DMS153 (cell line): Measurements from ENCODE around the gene GABRB1.
"Not testable (repeated sequence)": the region's sequence is repeated elsewhere in the genome, so short reads cannot be mapped to it uniquely, and the experiment has no call there.

Experiments
- DNase-seq: peaks from one replicate; lab custom pipeline; 2025; lab: John Stamatoyannopoulos, UW

The GABRB1 gene

GRCh38 chr4:47213106-47213505 is 181.7 kb downstream of the GABRB1 start:
- no peak for DNase-seq

GRCh38 chr4:47213539-47213938 is 182.2 kb downstream of the GABRB1 start:
- no peak for DNase-seq

GRCh38 chr4:47213971-47214370 is 182.6 kb downstream of the GABRB1 start:
- no peak for DNase-seq

GRCh38 chr4:47215759-47216158 is 184.4 kb downstream of the GABRB1 start:
- DNase-seq = no peak

- DNase-seq = no peak
These were observed 185.9 kb downstream of the GABRB1 start for GRCh38 chr4:47217291-47217690.

GRCh38 chr4:47217884-47218283 is 186.5 kb downstream of the GABRB1 start:
- DNase-seq = no peak

- no peak for DNase-seq
These were observed 187.3 kb downstream of the GABRB1 start for GRCh38 chr4:47218631-47219030.

GRCh38 chr4:47219586-47219985 is 188.2 kb downstream of the GABRB1 start:
- DNase-seq = no peak

GRCh38 chr4:47221721-47222120 is 190.4 kb downstream of the GABRB1 start:
- DNase-seq = no peak

- DNase-seq = no peak
These were observed 190.9 kb downstream of the GABRB1 start for GRCh38 chr4:47222276-47222675.

- DNase-seq = no peak
These were observed 193.0 kb downstream of the GABRB1 start for GRCh38 chr4:47224361-47224760.

GRCh38 chr4:47235721-47236120 is 204.4 kb downstream of the GABRB1 start:
- DNase-seq = no peak

- no peak for DNase-seq
These were observed 207.3 kb downstream of the GABRB1 start for GRCh38 chr4:47238667-47239066.

- no peak for DNase-seq
These were observed 208.3 kb downstream of the GABRB1 start for GRCh38 chr4:47239649-47240048.

- no peak for DNase-seq
These were observed 220.2 kb downstream of the GABRB1 start for GRCh38 chr4:47251348-47252135.

GRCh38 chr4:47263721-47264120 is 232.4 kb downstream of the GABRB1 start:
- DNase-seq = no peak

GRCh38 chr4:47270201-47270888 is 239.0 kb downstream of the GABRB1 start:
- DNase-seq = no peak

- DNase-seq = no peak
These were observed 239.9 kb downstream of the GABRB1 start for GRCh38 chr4:47271291-47271690.

- DNase-seq = no peak
These were observed 243.5 kb downstream of the GABRB1 start for GRCh38 chr4:47274901-47275300.

- DNase-seq = no peak
These were observed 244.2 kb downstream of the GABRB1 start for GRCh38 chr4:47275595-47275994.

GRCh38 chr4:47278631-47279030 is 247.3 kb downstream of the GABRB1 start:
- DNase-seq = no peak

GRCh38 chr4:47287735-47288134 is 256.4 kb downstream of the GABRB1 start:
- no peak for DNase-seq

- no peak for DNase-seq
These were observed 258.4 kb downstream of the GABRB1 start for GRCh38 chr4:47289805-47290204.

- DNase-seq = not testable (repeated sequence)
These were observed 259.5 kb downstream of the GABRB1 start for GRCh38 chr4:47290873-47291272.
